ENCODE data around the gene DEDD. TPM values are rescaled to one million over a fixed set of nuclear protein-coding genes. Genes with fewer than 3 reads are reported as not detected.

The DEDD gene
- polyA plus RNA-seq, 1 donor = 47.1 TPM

- DNase-seq (ENCODE audit: low read depth) = no peak
These were observed 39.8 kb downstream of the DEDD start for GRCh38 chr1:161092621-161093028.

GRCh38 chr1:161091796-161092507 lies 40.5 kb downstream of the DEDD start:
- DNase-seq (ENCODE audit: low read depth) = no peak

- DNase-seq (ENCODE audit: low read depth) = no peak
These were observed 41.4 kb downstream of the DEDD start for GRCh38 chr1:161091093-161091492.

- DNase-seq (ENCODE audit: low read depth) = no peak
These were observed 41.9 kb downstream of the DEDD start for GRCh38 chr1:161090617-161091016.

- DNase-seq (ENCODE audit: low read depth) = no peak
These were observed 42.5 kb downstream of the DEDD start for GRCh38 chr1:161089938-161090337.

- no peak for DNase-seq (ENCODE audit: low read depth)
These were observed 43.1 kb downstream of the DEDD start, which contains the start of gene NECTIN4 for GRCh38 chr1:161089251-161089924. Gene NECTIN4, minus strand, starts transcription at chr1:161089558. Its CDS starts 262 bp downstream, at chr1:161089296.

- DNase-seq (ENCODE audit: low read depth) = no peak
These were observed 43.8 kb downstream of the DEDD start for GRCh38 chr1:161088587-161089110.

- DNase-seq (ENCODE audit: low read depth) = no peak
These were observed 46.0 kb downstream of the DEDD start for GRCh38 chr1:161086457-161086856.

GRCh38 chr1:161085165-161085564 lies 47.3 kb downstream of the DEDD start:
- no peak for DNase-seq (ENCODE audit: low read depth)

GRCh38 chr1:161084597-161084988 lies 47.9 kb downstream of the DEDD start:
- DNase-seq (ENCODE audit: low read depth) = no peak

GRCh38 chr1:161083748-161084596 lies 48.5 kb downstream of the DEDD start:
- DNase-seq (ENCODE audit: low read depth) = no peak

- no peak for DNase-seq (ENCODE audit: low read depth)
These were observed 49.3 kb downstream of the DEDD start for GRCh38 chr1:161082996-161083747.

- no peak for DNase-seq (ENCODE audit: low read depth)
These were observed 50.0 kb downstream of the DEDD start for GRCh38 chr1:161082483-161082882.

GRCh38 chr1:161081519-161081918 lies 50.9 kb downstream of the DEDD start:
- DNase-seq (ENCODE audit: low read depth) = no peak

GRCh38 chr1:161080441-161081405 lies 51.7 kb downstream of the DEDD start:
- no peak for DNase-seq (ENCODE audit: low read depth)

GRCh38 chr1:161079436-161080110 lies 52.9 kb downstream of the DEDD start:
- DNase-seq (ENCODE audit: low read depth) = no peak

GRCh38 chr1:161077426-161077825 lies 55.0 kb downstream of the DEDD start:
- no peak for DNase-seq (ENCODE audit: low read depth)

- DNase-seq (ENCODE audit: low read depth) = no peak
These were observed 56.1 kb downstream of the DEDD start for GRCh38 chr1:161076410-161076809.

GRCh38 chr1:161074676-161075368 lies 57.6 kb downstream of the DEDD start:
- DNase-seq (ENCODE audit: low read depth) = no peak
